H9 (cell line): ENCODE measurements around the gene CHN2. TPM values are rescaled to one million over a fixed set of nuclear protein-coding genes. Genes with fewer than 3 reads are reported as not detected.

ENCODE experiments used
- DNase-seq: peaks from one replicate; pipeline ENCODE4 v3.0.0-alpha.2; 2017
- H2AFZ ChIP-seq: one replicate; pipeline ENCODE4 v1.6.1; 2013; ENCODE audit warnings: mild to moderate bottlenecking, low read length, control low read depth, moderate library complexity
- H2AK5ac ChIP-seq: 2 replicates; pipeline ENCODE4 v1.6.1; 2013; ENCODE audit warnings: low read length, control low read depth, mixed read lengths; ENCODE audit not compliant: insufficient read length
- H2BK120ac ChIP-seq: one replicate; pipeline ENCODE4 v1.6.1; 2013; ENCODE audit warnings: low read depth, mild to moderate bottlenecking, low read length, control low read depth, inconsistent platforms; ENCODE audit not compliant: poor library complexity, severe bottlenecking
- H2BK12ac ChIP-seq: 2 replicates; pipeline ENCODE4 v1.6.1; 2013; ENCODE audit warnings: low read length, control low read depth, mixed read lengths, low read depth; ENCODE audit not compliant: insufficient read length
- H2BK15ac ChIP-seq: 2 replicates; pipeline ENCODE4 v1.6.1; 2013; ENCODE audit warnings: low read depth, low read length, control low read depth
- H2BK20ac ChIP-seq: one replicate; pipeline ENCODE4 v1.6.1; 2013; ENCODE audit warnings: low read depth, mild to moderate bottlenecking, low read length, control low read depth, inconsistent platforms; ENCODE audit not compliant: poor library complexity, severe bottlenecking
- H2BK5ac ChIP-seq: 2 replicates; pipeline ENCODE4 v1.6.1; 2013; ENCODE audit warnings: low read length, control low read depth, mixed read lengths; ENCODE audit not compliant: insufficient read length
- H3K14ac ChIP-seq: 2 replicates; pipeline ENCODE4 v1.6.1; 2013; ENCODE audit warnings: low read length, control low read depth; ENCODE audit not compliant: insufficient read depth
- H3K18ac ChIP-seq: 2 replicates; pipeline ENCODE4 v1.6.1; 2013; ENCODE audit warnings: low read depth, mild to moderate bottlenecking, mixed read lengths, low read length, control low read depth; ENCODE audit not compliant: insufficient read length
- H3K23ac ChIP-seq: 2 replicates; pipeline ENCODE4 v1.6.1; 2013; ENCODE audit warnings: low read length, control low read depth, mixed read lengths, low read depth; ENCODE audit not compliant: insufficient read length
- H3K23me2 ChIP-seq: 2 replicates; pipeline ENCODE4 v1.6.1; 2013; ENCODE audit warnings: low read depth, mild to moderate bottlenecking, mixed read lengths, low read length, control low read depth; ENCODE audit not compliant: insufficient read length, poor library complexity, severe bottlenecking
- H3K27ac ChIP-seq: 2 replicates; pipeline ENCODE4 v1.5.1; 2013; ENCODE audit warnings: low read length, control low read depth, mixed read lengths, low read depth; ENCODE audit not compliant: insufficient read length
- H3K27me3 ChIP-seq: 2 replicates; pipeline ENCODE4 v1.6.1; 2013; ENCODE audit warnings: low read length, control low read depth, inconsistent platforms; ENCODE audit not compliant: insufficient read depth
- H3K4ac ChIP-seq: 2 replicates; pipeline ENCODE4 v1.6.1; 2013; ENCODE audit warnings: low read depth, mild to moderate bottlenecking, control low read depth, inconsistent platforms, low read length, moderate library complexity
- H3K4me1 ChIP-seq: 2 replicates; pipeline ENCODE4 v1.6.1; 2013; ENCODE audit warnings: low read length, control low read depth, inconsistent platforms; ENCODE audit not compliant: insufficient read depth
- H3K4me2 ChIP-seq: 2 replicates; pipeline ENCODE4 v1.6.1; 2013; ENCODE audit warnings: low read length, control low read depth, mixed read lengths; ENCODE audit not compliant: insufficient read length, insufficient read depth
- H3K56ac ChIP-seq: 2 replicates; pipeline ENCODE4 v1.6.1; 2013; ENCODE audit warnings: low read depth, mild to moderate bottlenecking, mixed read lengths, low read length, control low read depth; ENCODE audit not compliant: insufficient read length
- H3K79me1 ChIP-seq: 2 replicates; pipeline ENCODE4 v1.6.1; 2013; ENCODE audit warnings: low read depth, mild to moderate bottlenecking, moderate library complexity, low read length, control low read depth, inconsistent platforms; ENCODE audit not compliant: insufficient read depth, poor library complexity, severe bottlenecking
- H3K79me2 ChIP-seq: 2 replicates; pipeline ENCODE4 v1.6.1; 2013; ENCODE audit warnings: low read length, control low read depth, inconsistent platforms; ENCODE audit not compliant: insufficient read depth
- H3K9ac ChIP-seq: 2 replicates; pipeline ENCODE4 v1.6.1; 2013; ENCODE audit warnings: low read length, control low read depth, mixed read lengths; ENCODE audit not compliant: insufficient read length; ENCODE audit errors: extremely low read depth
- H3K9me3 ChIP-seq: one replicate; pipeline ENCODE4 v1.6.1; 2013; ENCODE audit warnings: low read depth, low read length, inconsistent platforms; ENCODE audit not compliant: control insufficient read depth
- H3T11ph ChIP-seq: one replicate; pipeline ENCODE4 v1.6.1; 2013; ENCODE audit warnings: mild to moderate bottlenecking, low read length, control low read depth, inconsistent platforms
- H4K20me1 ChIP-seq: one replicate; pipeline ENCODE4 v1.6.1; 2013; ENCODE audit not compliant: control insufficient read depth, insufficient read length, insufficient read depth
- H4K5ac ChIP-seq: 2 replicates; pipeline ENCODE4 v1.6.1; 2013; ENCODE audit warnings: low read depth, mild to moderate bottlenecking, mixed read lengths, low read length, control low read depth; ENCODE audit not compliant: insufficient read length
- H4K8ac ChIP-seq: replicated peaks from 2 replicates; pipeline ENCODE4 v1.6.1; 2013; ENCODE audit warnings: low read length, control low read depth, mixed read lengths, low read depth; ENCODE audit not compliant: insufficient read length
- H4K91ac ChIP-seq: 2 replicates; pipeline ENCODE4 v1.6.1; 2013; ENCODE audit warnings: low read depth, mild to moderate bottlenecking, moderate library complexity, mixed read lengths, low read length, control low read depth; ENCODE audit not compliant: insufficient read length
- H3K27ac Mint-ChIP-seq, 3 experiments: 2 replicates in 2 of 3; 3 replicates in 1 of 3; pipeline ENCODE4 v1.8.0; 2020 to 2021; ENCODE audit warnings: mixed read lengths in 3 of 3, mild to moderate bottlenecking in 1 of 3, moderate library complexity in 1 of 3
- H3K27me3 Mint-ChIP-seq: 2 replicates; pipeline ENCODE4 v1.8.0; 2021; ENCODE audit warnings: low read depth, mild to moderate bottlenecking, moderate library complexity, mixed read lengths
- H3K36me3 Mint-ChIP-seq, 3 experiments: 2 replicates in 2 of 3; 3 replicates in 1 of 3; pipeline ENCODE4 v1.8.0; 2020 to 2021; ENCODE audit warnings: low read depth in 3 of 3, mixed read lengths in 3 of 3; ENCODE audit not compliant: insufficient read depth in 1 of 3
- H3K4me1 Mint-ChIP-seq, 2 experiments: 2 replicates each; pipeline ENCODE4 v1.8.0; 2020; ENCODE audit warnings: mixed read lengths in 2 of 2
- H3K4me3 Mint-ChIP-seq, 2 experiments: 2 replicates in 1 of 2; 3 replicates in 1 of 2; pipeline ENCODE4 v1.8.0; 2020 to 2021; ENCODE audit warnings: mild to moderate bottlenecking in 2 of 2, mixed read lengths in 2 of 2, moderate library complexity in 1 of 2
- H3K9me3 Mint-ChIP-seq, 2 experiments: 2 replicates in 1 of 2; 3 replicates in 1 of 2; pipeline ENCODE4 v1.8.0; 2020; ENCODE audit warnings: mild to moderate bottlenecking in 2 of 2, mixed read lengths in 2 of 2, moderate library complexity in 1 of 2
- CTCF ChIP-seq: fragments of 200-600 bp; sonication (generic); conservative IDR thresholded peaks from 3 replicates; pipeline ENCODE4 v1.8.0; 2021; ENCODE audit warnings: antibody characterized with exemption, mild to moderate bottlenecking
- WGBS: extraction: QIAGEN DNeasy Blood & Tissue Kit; methylation state at CpG from one replicate; pipeline ENCODE4 v1.1.7; 2013; ENCODE audit warnings: missing lambda C conversion rate, low lambda C conversion rate, mixed read lengths; ENCODE audit not compliant: insufficient read length; ENCODE audit errors: extremely low coverage; 5-methylcytosine and 5-hydroxymethylcytosine counted together
- total RNA-seq: library from RNA; stranded (reverse); gene quantifications from 2 replicates; pipeline ENCODE4 v1.2.1, GENCODE V29; 2021

CHN2 gene
- total RNA-seq, 1 experiment from 2014 or later = 3.3 TPM

GRCh38 chr7:29454899-29455451 lies 260.4 kb downstream of the CHN2 start:
- DNase-seq = no peak
- no peak overlapping the region for H3K4me2 ChIP-seq
- H2AK5ac ChIP-seq = no peak overlapping the region
- no peak overlapping the region for H2BK120ac ChIP-seq
- no peaks in the 10 kb centered on the region for H3K9me3 Mint-ChIP-seq
- H3K27ac ChIP-seq = no peak overlapping the region
- peaks cover 5% of the 10 kb centered on the region for H3K23me2 ChIP-seq
- no peaks in the 10 kb centered on the region for H3K9me3 ChIP-seq
- H3K36me3 Mint-ChIP-seq = no peaks in the 10 kb centered on the region
- H3K4ac ChIP-seq = no peak overlapping the region
- TF ChIP-seq CTCF = no peak
- H2BK20ac ChIP-seq = no peak overlapping the region
- no peaks in the 10 kb centered on the region; the same call in 1 of the 2 replicates for H3K27me3 Mint-ChIP-seq
- no peak overlapping the region for H3K14ac ChIP-seq
- H4K20me1 ChIP-seq = no peaks in the 10 kb centered on the region
- H4K8ac ChIP-seq = no peak overlapping the region
- no peak overlapping the region for H3K18ac ChIP-seq
- no peak overlapping the region for H2AFZ ChIP-seq
- no peak overlapping the region for H3T11ph ChIP-seq
- H3K79me2 ChIP-seq = no peaks in the 10 kb centered on the region
- H4K91ac ChIP-seq = no peak overlapping the region
- peaks cover 15 to 16% of the 10 kb centered on the region in 2 experiments for H3K4me1 Mint-ChIP-seq
- no peak overlapping the region for H2BK12ac ChIP-seq
- no peak overlapping the region for H2BK15ac ChIP-seq
- H4K5ac ChIP-seq = no peak overlapping the region
- no peak overlapping the region for H3K27ac Mint-ChIP-seq
- H3K23ac ChIP-seq = no peak overlapping the region
- 0 out of 2 replicates have a peak, but pooled peaks cover 2% of the 10 kb centered on the region for H3K4me1 ChIP-seq
- H3K56ac ChIP-seq = no peak overlapping the region
- no peaks in the 10 kb centered on the region for H3K27me3 ChIP-seq
- H2BK5ac ChIP-seq = no peak overlapping the region
- H3K79me1 ChIP-seq = no peaks in the 10 kb centered on the region
- no peak overlapping the region for H3K4me3 Mint-ChIP-seq
- WGBS = no CpG with 5 or more reads among the region's 5 CpGs
- H3K9ac ChIP-seq = no peak overlapping the region
